ENCODE data around the gene HS6ST2. TPM values are rescaled to one million over a fixed set of nuclear protein-coding genes. Genes with fewer than 3 reads are reported as not detected.

HS6ST2 gene
- total RNA-seq, 1 experiment from 2014 or later: 0.26 TPM

- TF ChIP-seq REST (IDR thresholded peaks at IDR 0.05; ENCODE audit: insufficient read depth in 1 of 2, low read depth in 2 of 2, low read length in 1 of 2) (no peak), POLR2AphosphoS5 (IDR thresholded peaks at IDR 0.05; ENCODE audit: low read depth, low read length) (no peak), CTCF (IDR thresholded peaks at IDR 0.05) (no peak), TCF7L2 (IDR thresholded peaks at IDR 0.05; ENCODE audit: low read depth, low read length) (no peak), SIN3A (IDR thresholded peaks at IDR 0.05; ENCODE audit: borderline replicate concordance, insufficient read depth, low read depth, low read length) (no peak)
- no peaks in the 10 kb centered on the region for H3K36me3 ChIP-seq (ENCODE audit: control insufficient read depth, insufficient read depth, low read length)
- no peak overlapping the region for H3K27ac ChIP-seq (ENCODE audit: low read length)
- no peaks in the 10 kb centered on the region; the same call in 1 of the 2 replicates for H3K27me3 ChIP-seq (ENCODE audit: control insufficient read depth, insufficient read depth, low read length)
- POLR2A ChIA-PET: no interaction called here
- intact Hi-C loops (cut with micrococcal nuclease; ENCODE audit: unreplicated experiment) (no loop called here), in situ Hi-C loops (cut with HindIII; ENCODE audit: low pct_unique_long_range_greater_than_20kb, low sequenced_read_pairs) (no loop called here)
- CTCF ChIA-PET: no interaction called here
- no peaks in the 10 kb centered on the region for H3K4me1 ChIP-seq (ENCODE audit: control insufficient read depth, insufficient read depth, low read length)
- no peak for DNase-seq (ENCODE audit: low read depth, low spot score)
- no peak overlapping the region for H3K4me3 ChIP-seq (ENCODE audit: low read depth in 2 of 2, low read length in 2 of 2)
- H3K9me3 ChIP-seq (ENCODE audit: control insufficient read depth, insufficient read depth, low read depth, low read length): no peaks in the 10 kb centered on the region
- no peak for ATAC-seq
- BruUV-seq (replicated peaks): no TSS peak
Observed at GRCh38 chrX:132730726-132731125, 227.7 kb downstream of the HS6ST2 start.

- ChIA-PET CTCF (no interaction called here), POLR2A (no interaction called here)
- ATAC-seq (no peak), DNase-seq (ENCODE audit: low read depth, low spot score) (no peak)
- intact Hi-C loops (cut with micrococcal nuclease; ENCODE audit: unreplicated experiment): no loop called here
- Histone ChIP-seq H3K27ac (ENCODE audit: low read length) (no peak overlapping the region), H3K4me3 (ENCODE audit: low read depth in 2 of 2, low read length in 2 of 2) (no peak overlapping the region), H3K27me3 (ENCODE audit: control insufficient read depth, insufficient read depth, low read length) (no peaks in the 10 kb centered on the region; the same call in 1 of the 2 replicates), H3K4me1 (ENCODE audit: control insufficient read depth, insufficient read depth, low read length) (no peaks in the 10 kb centered on the region), H3K9me3 (ENCODE audit: control insufficient read depth, insufficient read depth, low read depth, low read length) (no peaks in the 10 kb centered on the region), H3K36me3 (ENCODE audit: control insufficient read depth, insufficient read depth, low read length) (no peaks in the 10 kb centered on the region)
- TF ChIP-seq TCF7L2 (IDR thresholded peaks at IDR 0.05; ENCODE audit: low read depth, low read length) (no peak), SIN3A (IDR thresholded peaks at IDR 0.05; ENCODE audit: borderline replicate concordance, insufficient read depth, low read depth, low read length) (no peak), REST (IDR thresholded peaks at IDR 0.05; ENCODE audit: insufficient read depth in 1 of 2, low read depth in 2 of 2, low read length in 1 of 2) (no peak), CTCF (IDR thresholded peaks at IDR 0.05) (no peak), POLR2AphosphoS5 (IDR thresholded peaks at IDR 0.05; ENCODE audit: low read depth, low read length) (no peak)
- BruUV-seq (replicated peaks): no TSS peak
- in situ Hi-C loops (cut with HindIII; ENCODE audit: low pct_unique_long_range_greater_than_20kb, low sequenced_read_pairs): no loop called here
Observed at GRCh38 chrX:132730266-132730665, 228.2 kb downstream of the HS6ST2 start.
